GM12873 (cell line): Measurements from ENCODE around the gene ERBB4.

Source experiments
- CTCF ChIP-seq: IDR thresholded peaks from 2 replicates; pipeline ENCODE4 v1.5.1; 2012; ENCODE audit warnings: low read depth, mild to moderate bottlenecking, moderate library complexity, low read length, control low read depth; ENCODE audit not compliant: insufficient read depth; ENCODE audit errors: missing control alignments

Gene ERBB4

GRCh38 chr2:211599146-211599545, 939.5 kb downstream of the ERBB4 start:
- TF ChIP-seq CTCF = no peak

- no peak for TF ChIP-seq CTCF
Measured at GRCh38 chr2:211598238-211598637, 940.4 kb downstream of the ERBB4 start.

- no peak for TF ChIP-seq CTCF
Measured at GRCh38 chr2:211591426-211591825, 947.2 kb downstream of the ERBB4 start.

- TF ChIP-seq CTCF = no peak
Measured at GRCh38 chr2:211568439-211568838, 970.2 kb downstream of the ERBB4 start.

GRCh38 chr2:211564441-211564840, 974.2 kb downstream of the ERBB4 start:
- no peak for TF ChIP-seq CTCF

GRCh38 chr2:211545582-211545981, 993.0 kb downstream of the ERBB4 start:
- TF ChIP-seq CTCF = no peak

GRCh38 chr2:211534632-211535031, 1004.0 kb downstream of the ERBB4 start:
- no peak for TF ChIP-seq CTCF
